ENCODE data around the gene LTBP3. TPM values are rescaled to one million over a fixed set of nuclear protein-coding genes. Genes with fewer than 3 reads are reported as not detected.

The LTBP3 gene
- total and polyA plus RNA-seq, 9 of the 15 experiments (the other 6 are each of a cell fraction or from before 2014, with no cell fraction given): 0.06 to 20.5 (median 4.8) TPM

DNA sequence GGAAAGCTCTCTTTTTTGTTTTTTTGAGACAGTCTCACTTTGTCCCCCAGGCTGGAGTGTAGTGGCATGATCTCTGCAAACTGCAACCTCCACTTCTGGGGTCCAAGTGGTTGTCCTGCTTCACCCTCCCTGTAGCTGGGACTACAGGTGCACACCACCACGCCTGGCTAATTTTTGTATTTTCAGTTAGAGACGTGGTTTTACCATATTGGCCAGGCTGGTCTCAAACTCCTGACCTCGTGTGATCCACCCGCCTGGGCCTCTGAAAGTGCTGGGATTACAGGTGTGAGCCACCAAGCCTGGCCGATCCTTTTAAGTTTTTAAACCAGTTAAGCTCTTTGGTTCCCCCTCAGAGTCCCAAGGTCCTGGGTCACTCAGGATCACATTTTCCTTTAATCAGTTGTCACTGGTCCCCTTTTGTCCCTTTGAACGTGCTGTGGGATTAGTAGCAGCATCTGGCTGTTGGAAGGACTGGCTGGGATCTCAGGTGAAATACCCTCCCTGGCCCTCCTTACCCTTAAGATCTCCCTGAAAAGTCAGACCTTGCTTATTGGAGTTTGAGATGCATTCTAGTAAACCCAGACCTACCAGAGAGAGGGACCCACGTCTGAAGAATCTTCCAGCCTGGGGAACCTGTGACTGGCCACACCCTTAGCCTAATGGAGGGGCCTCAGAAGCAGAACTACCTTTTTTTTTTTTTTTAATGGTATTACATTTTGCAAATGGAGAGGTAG lies 51.2 kb downstream of the LTBP3 start (continued):
- TF ChIP-seq SAFB2 (IDR thresholded peaks at IDR 0.05; ENCODE audit: borderline replicate concordance, low read depth, low read length, severe bottlenecking) (no peak), FOXA3 (CRISPR knock-in tag; conservative IDR thresholded peaks at IDR 0.05 in 1 of 2, IDR thresholded peaks at IDR 0.05 in 1 of 2) (peak; percentile 11 to 60; a peak in 2 of 4 replicates), ZNF444 (CRISPR knock-in tag; IDR thresholded peaks at IDR 0.05) (peak; percentile 92; the same call in 1 of the 2 replicates), NFIC (IDR thresholded peaks at IDR 0.05) (peak; percentile 72), TAF1 (IDR thresholded peaks at IDR 0.05; ENCODE audit: control insufficient read depth, extremely low read depth, insufficient read depth, low read length, severe bottlenecking) (peak; percentile 89), BRD9 (IDR thresholded peaks at IDR 0.05; ENCODE audit: low read depth, partially characterized antibody) (no peak), CCAR2 (IDR thresholded peaks at IDR 0.05; ENCODE audit: low read depth, low read length) (no peak), XRCC3 (IDR thresholded peaks at IDR 0.05) (no peak), POLR2H (tag; IDR thresholded peaks at IDR 0.05; ENCODE audit: low read depth) (peak; percentile 95), ZNF224 (CRISPR knock-in tag; IDR thresholded peaks at IDR 0.05) (no peak; the same call in none of the 2 replicates), ZNF699 (CRISPR knock-in tag; IDR thresholded peaks at IDR 0.05; ENCODE audit: insufficient replicate concordance) (no peak), RFX1 (IDR thresholded peaks at IDR 0.05) (no peak; the same call in 1 of the 2 replicates), MAZ (CRISPR knock-in tag; conservative IDR thresholded peaks at IDR 0.05 in 1 of 2, IDR thresholded peaks at IDR 0.05 in 1 of 2) (peak; percentile 66 to 97), PTBP1 (IDR thresholded peaks at IDR 0.05; ENCODE audit: low read depth, low read length) (peak; percentile 98), SRF (CRISPR knock-in tag; IDR thresholded peaks at IDR 0.05) (peak in 1 of 2 experiments; percentile 82), ZNF586 (CRISPR knock-in tag; conservative IDR thresholded peaks at IDR 0.05) (peak; percentile 92), SMAD4 (CRISPR knock-in tag; conservative IDR thresholded peaks at IDR 0.05) (no peak)
- TF ChIP-seq, protein P1, sequence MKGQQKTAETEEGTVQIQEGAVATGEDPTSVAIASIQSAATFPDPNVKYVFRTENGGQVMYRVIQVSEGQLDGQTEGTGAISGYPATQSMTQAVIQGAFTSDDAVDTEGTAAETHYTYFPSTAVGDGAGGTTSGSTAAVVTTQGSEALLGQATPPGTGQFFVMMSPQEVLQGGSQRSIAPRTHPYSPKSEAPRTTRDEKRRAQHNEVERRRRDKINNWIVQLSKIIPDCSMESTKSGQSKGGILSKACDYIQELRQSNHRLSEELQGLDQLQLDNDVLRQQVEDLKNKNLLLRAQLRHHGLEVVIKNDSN (CRISPR knock-in tag; IDR thresholded peaks at IDR 0.05): no peak
- TF ChIP-seq, protein P2, sequence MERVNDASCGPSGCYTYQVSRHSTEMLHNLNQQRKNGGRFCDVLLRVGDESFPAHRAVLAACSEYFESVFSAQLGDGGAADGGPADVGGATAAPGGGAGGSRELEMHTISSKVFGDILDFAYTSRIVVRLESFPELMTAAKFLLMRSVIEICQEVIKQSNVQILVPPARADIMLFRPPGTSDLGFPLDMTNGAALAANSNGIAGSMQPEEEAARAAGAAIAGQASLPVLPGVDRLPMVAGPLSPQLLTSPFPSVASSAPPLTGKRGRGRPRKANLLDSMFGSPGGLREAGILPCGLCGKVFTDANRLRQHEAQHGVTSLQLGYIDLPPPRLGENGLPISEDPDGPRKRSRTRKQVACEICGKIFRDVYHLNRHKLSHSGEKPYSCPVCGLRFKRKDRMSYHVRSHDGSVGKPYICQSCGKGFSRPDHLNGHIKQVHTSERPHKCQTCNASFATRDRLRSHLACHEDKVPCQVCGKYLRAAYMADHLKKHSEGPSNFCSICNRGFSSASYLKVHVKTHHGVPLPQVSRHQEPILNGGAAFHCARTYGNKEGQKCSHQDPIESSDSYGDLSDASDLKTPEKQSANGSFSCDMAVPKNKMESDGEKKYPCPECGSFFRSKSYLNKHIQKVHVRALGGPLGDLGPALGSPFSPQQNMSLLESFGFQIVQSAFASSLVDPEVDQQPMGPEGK (CRISPR knock-in tag; IDR thresholded peaks at IDR 0.05; ENCODE audit: borderline replicate concordance): peak; percentile 96
- TF ChIP-seq, protein P3, sequence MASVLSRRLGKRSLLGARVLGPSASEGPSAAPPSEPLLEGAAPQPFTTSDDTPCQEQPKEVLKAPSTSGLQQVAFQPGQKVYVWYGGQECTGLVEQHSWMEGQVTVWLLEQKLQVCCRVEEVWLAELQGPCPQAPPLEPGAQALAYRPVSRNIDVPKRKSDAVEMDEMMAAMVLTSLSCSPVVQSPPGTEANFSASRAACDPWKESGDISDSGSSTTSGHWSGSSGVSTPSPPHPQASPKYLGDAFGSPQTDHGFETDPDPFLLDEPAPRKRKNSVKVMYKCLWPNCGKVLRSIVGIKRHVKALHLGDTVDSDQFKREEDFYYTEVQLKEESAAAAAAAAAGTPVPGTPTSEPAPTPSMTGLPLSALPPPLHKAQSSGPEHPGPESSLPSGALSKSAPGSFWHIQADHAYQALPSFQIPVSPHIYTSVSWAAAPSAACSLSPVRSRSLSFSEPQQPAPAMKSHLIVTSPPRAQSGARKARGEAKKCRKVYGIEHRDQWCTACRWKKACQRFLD (CRISPR knock-in tag; IDR thresholded peaks at IDR 0.05): no peak
- TF ChIP-seq, protein P4, sequence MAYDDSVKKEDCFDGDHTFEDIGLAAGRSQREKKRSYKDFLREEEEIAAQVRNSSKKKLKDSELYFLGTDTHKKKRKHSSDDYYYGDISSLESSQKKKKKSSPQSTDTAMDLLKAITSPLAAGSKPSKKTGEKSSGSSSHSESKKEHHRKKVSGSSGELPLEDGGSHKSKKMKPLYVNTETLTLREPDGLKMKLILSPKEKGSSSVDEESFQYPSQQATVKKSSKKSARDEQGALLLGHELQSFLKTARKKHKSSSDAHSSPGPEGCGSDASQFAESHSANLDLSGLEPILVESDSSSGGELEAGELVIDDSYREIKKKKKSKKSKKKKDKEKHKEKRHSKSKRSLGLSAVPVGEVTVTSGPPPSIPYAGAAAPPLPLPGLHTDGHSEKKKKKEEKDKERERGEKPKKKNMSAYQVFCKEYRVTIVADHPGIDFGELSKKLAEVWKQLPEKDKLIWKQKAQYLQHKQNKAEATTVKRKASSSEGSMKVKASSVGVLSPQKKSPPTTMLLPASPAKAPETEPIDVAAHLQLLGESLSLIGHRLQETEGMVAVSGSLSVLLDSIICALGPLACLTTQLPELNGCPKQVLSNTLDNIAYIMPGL (CRISPR knock-in tag; IDR thresholded peaks at IDR 0.05): peak; percentile 56; the same call in 1 of the 2 replicates
